G401.6 (cell line): ENCODE data around the gene SEC63.
"Not testable (repeated sequence)": the region's sequence is repeated elsewhere in the genome, so short reads cannot be mapped to it uniquely, and the experiment has no call there.

ENCODE experiments used
- FAIRE-seq: peaks from 2 replicates; lab custom pipeline; 2012; peaks lifted over from hg19 to GRCh38; lab: Jason Lieb, UNC

The SEC63 gene

GRCh38 chr6:107931894-107932293, 26.1 kb downstream of the SEC63 start:
- FAIRE-seq, result no peak

GRCh38 chr6:107928984-107929383, 29.0 kb downstream of the SEC63 start:
- FAIRE-seq, result no peak

- FAIRE-seq, result not testable (repeated sequence)
Measured at GRCh38 chr6:107926697-107927544, 31.1 kb downstream of the SEC63 start.

GRCh38 chr6:107917451-107918375, 40.3 kb downstream of the SEC63 start:
- FAIRE-seq, result no peak

- FAIRE-seq, result not testable (repeated sequence)
Measured at GRCh38 chr6:107916961-107917360, 41.0 kb downstream of the SEC63 start.

- FAIRE-seq, result no peak
Measured at GRCh38 chr6:107911692-107912091, 46.3 kb downstream of the SEC63 start.

GRCh38 chr6:107894809-107895396, 63.1 kb downstream of the SEC63 start:
- no peak for FAIRE-seq

- FAIRE-seq, result not testable (repeated sequence)
Measured at GRCh38 chr6:107890431-107890830, 67.6 kb downstream of the SEC63 start.

- FAIRE-seq, result not testable (repeated sequence)
Measured at GRCh38 chr6:107885950-107886349, 72.1 kb downstream of the SEC63 start.

GRCh38 chr6:107879941-107880340, 78.1 kb downstream of the SEC63 start:
- FAIRE-seq, result no peak

GRCh38 chr6:107877968-107878367, 80.0 kb downstream of the SEC63 start:
- FAIRE-seq, result no peak

- FAIRE-seq, result no peak
Measured at GRCh38 chr6:107871976-107872375, 86.0 kb downstream of the SEC63 start.

- FAIRE-seq, result not testable (repeated sequence)
Measured at GRCh38 chr6:107871512-107871911, 86.5 kb downstream of the SEC63 start.

- no peak for FAIRE-seq
Measured at GRCh38 chr6:107871016-107871415, 87.0 kb downstream of the SEC63 start.

GRCh38 chr6:107870381-107870780, 87.6 kb downstream of the SEC63 start:
- no peak for FAIRE-seq

- FAIRE-seq, result no peak
Measured at GRCh38 chr6:107869871-107870270, 88.1 kb downstream of the SEC63 start.

- no peak for FAIRE-seq
Measured at GRCh38 chr6:107868867-107869611, 89.0 kb downstream of the SEC63 start.

- FAIRE-seq, result no peak
Measured at GRCh38 chr6:107867302-107867615, 90.7 kb downstream of the SEC63 start.

- peak; percentile 83 for FAIRE-seq
Measured at GRCh38 chr6:107866606-107867301, 91.3 kb downstream of the SEC63 start.

- no peak for FAIRE-seq
Measured at GRCh38 chr6:107864226-107865127, 93.5 kb downstream of the SEC63 start.
